GM12892 (cell line): Measurements from ENCODE around the gene ZNF784.

ENCODE experiments used
- POLR2A ChIP-seq: IDR thresholded peaks from 2 replicates; pipeline ENCODE4 v1.6.1; 2011; ENCODE audit warnings: low read depth, low read length, control low read depth
- POLR2AphosphoS5 ChIP-seq: IDR thresholded peaks from 2 replicates; pipeline ENCODE4 v1.6.1; 2011; ENCODE audit warnings: low read depth, low read length, control low read depth

DNA sequence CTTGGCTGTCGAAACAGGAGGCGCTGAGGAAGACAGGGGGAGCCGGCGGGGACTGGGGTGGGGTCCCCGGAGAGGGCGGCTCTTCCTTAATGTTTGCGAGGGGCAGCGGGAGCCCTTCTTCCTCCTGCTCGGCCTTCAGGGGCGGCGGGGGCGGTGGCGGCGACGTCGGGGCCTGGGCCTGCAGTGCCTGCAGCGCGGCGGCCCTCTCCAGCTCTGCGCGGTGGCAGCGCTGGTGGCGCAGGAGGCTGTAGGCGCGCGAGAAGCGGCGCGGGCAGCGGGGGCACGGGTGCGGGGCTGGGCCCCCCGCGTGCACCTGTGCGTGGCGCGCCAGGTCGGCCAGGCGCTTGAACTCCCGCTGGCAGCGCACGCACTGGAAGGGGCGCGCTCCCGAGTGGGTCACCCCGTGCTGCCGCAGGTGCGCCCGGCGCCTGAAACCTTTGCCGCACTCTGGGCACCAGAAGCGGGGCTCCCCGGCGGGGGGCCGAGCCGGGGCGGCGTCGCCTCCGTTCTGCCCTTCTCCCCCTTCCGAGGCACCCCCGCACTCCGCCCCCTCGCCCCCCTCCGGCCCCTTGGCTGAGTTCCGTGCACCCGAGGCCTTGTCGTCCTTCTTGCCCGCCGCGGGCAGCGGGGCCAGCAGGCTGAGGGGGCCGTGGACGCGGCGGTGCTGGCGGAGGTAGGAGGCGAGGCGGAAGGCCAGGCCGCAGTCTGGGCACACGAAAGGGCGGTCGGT is 46.2 kb downstream of the ZNF784 start:
- TF ChIP-seq POLR2A (no peak), POLR2AphosphoS5 (no peak)
